ENCODE measurements around the gene EFR3B. TPM values are rescaled to one million over a fixed set of nuclear protein-coding genes. Genes with fewer than 3 reads are reported as not detected.
"Not testable (repeated sequence)": the region's sequence is repeated elsewhere in the genome, so short reads cannot be mapped to it uniquely, and the experiment has no call there.

EFR3B gene
- total RNA-seq, 3 donors from 2014 or later = 1.0 to 2.8 (median 1.9) TPM

DNA sequence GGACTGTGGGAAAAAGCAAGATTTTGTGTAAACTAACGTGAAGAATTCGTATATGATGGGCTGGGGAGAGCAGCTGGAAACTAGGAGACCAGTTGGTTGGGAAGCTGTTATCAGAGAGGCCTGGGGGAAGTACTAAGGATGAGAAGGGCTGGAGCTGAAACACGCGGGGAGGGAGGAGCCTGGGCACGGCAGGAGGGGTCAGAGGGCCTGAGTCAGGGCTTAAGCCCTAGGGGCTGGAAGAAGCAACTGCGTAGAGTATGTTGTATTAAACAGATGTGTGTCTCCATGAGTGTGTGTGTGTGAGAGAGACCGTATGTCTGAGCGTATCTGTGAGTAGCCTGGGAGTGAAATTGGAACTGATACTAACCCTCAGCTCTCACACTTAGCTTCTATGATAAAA is 118.1 kb downstream of the EFR3B start:
- no peak for TF ChIP-seq CTCF (IDR thresholded peaks at IDR 0.05)
- no peaks in the 10 kb centered on the region for H3K36me3 ChIP-seq (ENCODE audit: low read depth)
- no peak overlapping the region for H3K4me3 ChIP-seq
- no peaks in the 10 kb centered on the region for H3K4me1 ChIP-seq (ENCODE audit: low read depth)
- no peak for ATAC-seq
- no peaks in the 10 kb centered on the region for H3K9me3 ChIP-seq
- no peak for DNase-seq
- intact Hi-C loops (cut with DNase I, micrococcal nuclease) = no loop called here

GRCh38 chr2:25160376-25160775 is 118.5 kb downstream of the EFR3B start:
- no peaks in the 10 kb centered on the region for H3K4me1 ChIP-seq (ENCODE audit: low read depth)
- intact Hi-C loops (cut with DNase I, micrococcal nuclease) = no loop called here
- ATAC-seq = no peak

DNA sequence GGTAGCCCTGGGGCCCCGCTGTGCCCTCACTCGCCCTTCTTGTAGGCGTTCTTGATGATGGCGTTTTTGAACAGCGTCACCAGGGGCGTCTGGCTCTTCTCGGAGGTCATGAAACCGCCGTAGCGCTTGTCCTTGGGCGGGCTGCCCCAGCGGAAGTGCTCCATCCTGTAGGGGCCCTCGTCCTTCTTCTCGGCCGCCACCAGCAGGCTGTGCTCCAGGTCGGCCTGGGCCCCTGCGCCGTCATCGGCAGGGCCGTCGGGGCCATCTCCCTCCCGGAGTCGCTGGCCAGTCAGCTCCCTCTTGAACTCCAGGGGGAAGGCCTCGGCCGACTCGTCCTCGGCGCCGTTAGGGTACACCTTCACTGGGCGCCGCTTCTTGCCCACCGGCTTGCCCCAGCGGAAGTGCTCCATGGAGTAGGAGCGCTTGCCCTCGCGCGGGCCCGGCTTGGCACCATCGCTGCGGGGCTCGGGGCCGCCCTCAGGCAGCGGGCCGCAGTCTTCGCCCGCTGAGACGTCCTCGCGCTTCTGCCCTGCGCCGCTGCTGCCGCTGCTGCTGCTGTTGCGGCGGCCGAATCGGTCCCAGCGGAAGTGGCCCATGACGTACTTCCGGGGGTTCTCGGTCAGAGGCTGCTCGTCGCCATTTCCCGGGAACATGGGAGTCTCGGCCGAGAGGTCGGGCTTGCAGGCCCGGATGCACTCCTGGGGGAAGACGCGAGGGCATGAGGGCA is 119.3 kb downstream of the EFR3B start:
- Histone ChIP-seq H3K36me3 (ENCODE audit: low read depth) (no peaks in the 10 kb centered on the region), H3K4me3 (no peak overlapping the region), H3K9me3 (no peaks in the 10 kb centered on the region), H3K4me1 (ENCODE audit: low read depth) (no peaks in the 10 kb centered on the region)
- DNase-seq (peak; percentile 57 to 79 (median 59)), ATAC-seq (peak; percentile 55)
- intact Hi-C loops (cut with DNase I, micrococcal nuclease) = no loop called here
- no peak for TF ChIP-seq CTCF (IDR thresholded peaks at IDR 0.05)

More at GRCh38 chr2:25160376-25160775, 118.5 kb downstream of the EFR3B start:
- no peak for DNase-seq
- H3K9me3 ChIP-seq = no peaks in the 10 kb centered on the region
- TF ChIP-seq CTCF (IDR thresholded peaks at IDR 0.05) = no peak
- no peak overlapping the region for H3K4me3 ChIP-seq
- no peaks in the 10 kb centered on the region for H3K36me3 ChIP-seq (ENCODE audit: low read depth)

DNA sequence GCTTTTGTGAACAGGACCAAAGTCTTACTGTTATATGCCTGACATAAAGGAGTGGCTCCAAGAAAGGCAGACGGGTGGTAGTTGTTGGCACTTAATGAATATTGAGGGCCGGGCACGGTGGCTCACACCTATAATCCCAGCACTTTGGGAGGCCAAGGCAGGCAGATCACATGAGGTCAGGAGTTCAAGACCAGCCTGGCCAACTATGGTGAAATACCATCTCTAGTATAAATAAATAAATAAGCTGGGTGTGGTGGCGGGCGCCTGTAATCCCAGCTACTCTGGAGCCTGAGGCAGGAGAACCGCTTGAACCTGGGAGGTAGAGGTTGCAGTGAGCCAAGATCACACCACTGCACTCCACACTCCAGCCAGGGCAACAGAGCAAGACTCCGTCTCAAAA is 120.2 kb downstream of the EFR3B start:
- H3K4me1 ChIP-seq (ENCODE audit: low read depth); H3K36me3 ChIP-seq (ENCODE audit: low read depth); H3K4me3 ChIP-seq; ATAC-seq; DNase-seq; intact Hi-C loops (cut with DNase I, micrococcal nuclease); H3K9me3 ChIP-seq: not testable (repeated sequence)

GRCh38 chr2:25164561-25164960 is 122.7 kb downstream of the EFR3B start:
- ATAC-seq (no peak), DNase-seq (peak in 1 of 3 donors; percentile 34)
- no peak for TF ChIP-seq CTCF (IDR thresholded peaks at IDR 0.05)

GRCh38 chr2:25165992-25166875 is 124.4 kb downstream of the EFR3B start:
- peaks cover 9% of the 10 kb centered on the region for H3K4me1 ChIP-seq (ENCODE audit: low read depth)
- intact Hi-C loops (cut with DNase I, micrococcal nuclease) = no loop called here
- H3K36me3 ChIP-seq (ENCODE audit: low read depth) = no peaks in the 10 kb centered on the region
- peak; percentile 67 to 75 (median 69) for DNase-seq
- no peak for TF ChIP-seq CTCF (IDR thresholded peaks at IDR 0.05)
- H3K9me3 ChIP-seq = no peaks in the 10 kb centered on the region
- no peak overlapping the region for H3K4me3 ChIP-seq
- peak; percentile 87 for ATAC-seq

More at GRCh38 chr2:25164561-25164960, 122.7 kb downstream of the EFR3B start:
- Histone ChIP-seq H3K36me3 (ENCODE audit: low read depth) (no peaks in the 10 kb centered on the region), H3K4me3 (no peak overlapping the region), H3K9me3 (no peaks in the 10 kb centered on the region), H3K4me1 (ENCODE audit: low read depth) (peaks cover 9% of the 10 kb centered on the region)
- intact Hi-C loops (cut with DNase I, micrococcal nuclease) = no loop called here

All from mucosa of descending colon (tissue), 3 donors.